K562 (cell line): Measurements from ENCODE around the gene GARIN5B. TPM values are rescaled to one million over a fixed set of nuclear protein-coding genes. Genes with fewer than 3 reads are reported as not detected.

ENCODE experiments used
- AFF1 ChIP-seq, 2 experiments: fragments of 450-650 bp; IDR thresholded peaks; 2 replicates each; pipeline ENCODE4 v1.6.1; 2018; ENCODE audit warnings: mild to moderate bottlenecking in 2 of 2, low read depth in 1 of 2; ENCODE audit not compliant: partially characterized antibody in 2 of 2
- CBX1 ChIP-seq: sonication (generic); IDR thresholded peaks from 2 replicates; pipeline ENCODE4 v1.6.1; 2016; ENCODE audit warnings: antibody characterized with exemption, low read depth, mild to moderate bottlenecking
- CTCF ChIP-seq, 3 experiments: IDR thresholded peaks in 2 of 3; conservative IDR thresholded peaks in 1 of 3; 2 replicates each; pipeline ENCODE4 v1.5.1; 2011 to 2012; ENCODE audit warnings: low read length in 3 of 3, mild to moderate bottlenecking in 3 of 3, control low read depth in 2 of 3, improper control_type of control experiment in 1 of 3, inconsistent platforms in 1 of 3, low read depth in 1 of 3, mixed read lengths in 1 of 3, moderate library complexity in 1 of 3; ENCODE audit not compliant: insufficient read depth in 2 of 3
- EHMT2 ChIP-seq: fragments of 450-650 bp; IDR thresholded peaks from 2 replicates; pipeline ENCODE4 v1.6.1; 2018; ENCODE audit warnings: antibody characterized with exemption
- ELK1 ChIP-seq: sonication (generic); formaldehyde crosslinking; IDR thresholded peaks from 2 replicates; pipeline ENCODE4 v1.8.1; 2022; ENCODE audit warnings: missing genetic modification reagents
- FOS ChIP-seq: IDR thresholded peaks from 3 replicates; pipeline ENCODE4 v1.6.1; 2011; ENCODE audit not compliant: insufficient read length; ENCODE audit errors: extremely low read depth
- GABPB1 ChIP-seq: sonication (generic); formaldehyde crosslinking; IDR thresholded peaks from 2 replicates; pipeline ENCODE4 v1.8.0; 2022; ENCODE audit warnings: mild to moderate bottlenecking, missing genetic modification reagents
- HDAC3 ChIP-seq: fragments of 450-650 bp; IDR thresholded peaks from 2 replicates; pipeline ENCODE4 v1.6.1; 2018; ENCODE audit warnings: borderline replicate concordance, mild to moderate bottlenecking, moderate library complexity; ENCODE audit not compliant: partially characterized antibody
- KHSRP ChIP-seq: fragments of 450-650 bp; IDR thresholded peaks from 2 replicates; pipeline ENCODE4 v1.6.1; 2017
- MEF2A ChIP-seq: IDR thresholded peaks from 2 replicates; pipeline ENCODE4 v1.6.1; 2011; ENCODE audit warnings: low read depth, mild to moderate bottlenecking, low read length, moderate library complexity; ENCODE audit not compliant: control insufficient read depth
- NFIC ChIP-seq: fragments of 450-650 bp; IDR thresholded peaks from 2 replicates; pipeline ENCODE4 v1.6.1; 2017; ENCODE audit warnings: mild to moderate bottlenecking, inconsistent platforms
- TCF7L2 ChIP-seq: fragments of 150-350 bp; IDR thresholded peaks from 2 replicates; pipeline ENCODE4 v1.6.1; 2016; ENCODE audit warnings: low read depth, mild to moderate bottlenecking, low read length, moderate library complexity
- ZBTB43 ChIP-seq: sonication (generic); formaldehyde crosslinking; IDR thresholded peaks from 2 replicates; pipeline ENCODE4 v1.8.0; 2023; ENCODE audit warnings: mild to moderate bottlenecking, missing genetic modification reagents
- ZFPM2 ChIP-seq: fragments of 250-450 bp; sonication (Bioruptor Pico); IDR thresholded peaks from 2 replicates; pipeline ENCODE4 v1.5.1; 2022; ENCODE audit warnings: mild to moderate bottlenecking
- ZNF146 ChIP-seq: IDR thresholded peaks from one replicate; pipeline ENCODE4 v1.6.1; 2018; ENCODE audit warnings: missing compliant biosample characterization; ENCODE audit not compliant: unreplicated experiment
- ZNF175 ChIP-seq: fragments of 200-800 bp; sonication (Bioruptor generic); IDR thresholded peaks from 2 replicates; pipeline ENCODE4 v1.6.1; 2016; ENCODE audit warnings: low read depth, mild to moderate bottlenecking, missing genetic modification characterization, missing compliant biosample characterization
- ZNF75A ChIP-seq: fragments of 450-650 bp; formaldehyde crosslinking; IDR thresholded peaks from 2 replicates; pipeline ENCODE4 v1.4.0; 2020; ENCODE audit warnings: mild to moderate bottlenecking
- polyA plus RNA-seq, 8 experiments: library from polyadenylated mRNA; depleted of rRNA in 4 of 8; stranded (reverse) in 5 of 8; unstranded in 3 of 8; fragments of >200 nt; fragmentation: Nextera tagmentation in 2 of 8; fragmentation: Illumina TruSeq in 1 of 8; extraction: Ambion mirVana in 2 of 8; extraction: Trizol in 1 of 8; gene quantifications; 2 replicates each; pipeline versions ENCODE4 v1.2.1 to v1.2.3, GENCODE V29; 2011 to 2014; ENCODE audit warnings: inconsistent platforms in 1 of 8, missing spikeins in 1 of 8
- total RNA-seq, 7 experiments: library from RNA; depleted of rRNA in 6 of 7; stranded (reverse); fragments of >200 nt in 6 of 7; fragmentation: Illumina TruSeq in 2 of 7; extraction: Trizol in 2 of 7; gene quantifications; 2 replicates each; pipeline versions ENCODE4 v1.2.1 to v1.2.3, GENCODE V29; 2011 to 2021; ENCODE audit warnings: low replicate concordance in 1 of 7
- TF ChIP-seq, protein P1 (sequence below): sonication (generic); formaldehyde crosslinking; IDR thresholded peaks from 2 replicates; pipeline ENCODE4 v1.8.1; 2023; ENCODE audit warnings: mild to moderate bottlenecking, missing genetic modification reagents, moderate library complexity

Gene GARIN5B
- total and polyA plus RNA-seq, 9 of the 15 experiments (the other 6 are each of a cell fraction or from before 2014, with no cell fraction given): not detected

DNA sequence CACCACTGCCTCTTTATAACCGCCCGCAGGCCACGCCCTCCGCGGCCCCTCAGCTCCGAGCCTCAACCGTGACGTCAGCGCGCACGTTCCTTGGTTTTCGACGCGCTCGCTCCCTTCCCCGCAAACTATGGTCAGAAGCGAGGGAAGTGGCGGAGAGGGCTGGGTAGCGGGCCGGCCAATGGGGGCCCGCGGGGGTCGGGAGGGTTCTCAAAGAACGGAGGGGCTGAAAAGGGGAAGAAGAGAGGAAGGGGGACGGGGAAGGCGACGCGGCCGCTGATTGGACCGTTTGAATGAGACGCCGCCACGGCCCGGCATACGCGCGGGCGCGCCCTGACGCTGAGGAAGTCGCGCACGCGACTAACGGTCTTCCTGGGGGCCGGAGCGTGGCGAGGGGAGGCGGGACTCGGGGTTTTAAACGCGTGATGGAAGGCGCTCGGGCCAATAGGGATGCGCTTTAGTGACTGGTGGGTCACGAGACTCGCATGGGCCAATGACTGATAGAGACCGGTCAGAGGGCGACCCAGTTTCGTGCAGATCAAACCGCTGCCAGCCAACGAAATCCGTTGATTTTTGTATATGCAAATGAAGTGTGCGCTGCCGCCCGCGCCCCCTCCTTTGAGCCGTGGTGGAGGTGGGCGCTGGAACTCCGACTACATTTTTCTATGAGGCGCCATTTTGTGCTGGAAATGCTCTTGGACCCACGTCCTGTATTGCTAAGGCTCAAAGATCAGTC is 44.9 kb upstream of the GARIN5B start (continued):
- TF ChIP-seq, protein P1, sequence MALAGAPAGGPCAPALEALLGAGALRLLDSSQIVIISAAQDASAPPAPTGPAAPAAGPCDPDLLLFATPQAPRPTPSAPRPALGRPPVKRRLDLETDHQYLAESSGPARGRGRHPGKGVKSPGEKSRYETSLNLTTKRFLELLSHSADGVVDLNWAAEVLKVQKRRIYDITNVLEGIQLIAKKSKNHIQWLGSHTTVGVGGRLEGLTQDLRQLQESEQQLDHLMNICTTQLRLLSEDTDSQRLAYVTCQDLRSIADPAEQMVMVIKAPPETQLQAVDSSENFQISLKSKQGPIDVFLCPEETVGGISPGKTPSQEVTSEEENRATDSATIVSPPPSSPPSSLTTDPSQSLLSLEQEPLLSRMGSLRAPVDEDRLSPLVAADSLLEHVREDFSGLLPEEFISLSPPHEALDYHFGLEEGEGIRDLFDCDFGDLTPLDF (CRISPR knock-in tag): peak; percentile 99
- TF ChIP-seq MEF2A (no peak), FOS (peak; percentile 89), ZNF175 (CRISPR knock-in tag) (peak; percentile 68; the same call in 1 of the 2 replicates), ZBTB43 (CRISPR knock-in tag) (no peak), GABPB1 (CRISPR knock-in tag) (peak; percentile 84), ZNF75A (no peak), TCF7L2 (no peak), ZFPM2 (no peak), ELK1 (CRISPR knock-in tag) (no peak), ZNF146 (no peak), HDAC3 (no peak), CTCF (IDR thresholded peaks at IDR 0.05 in 2 of 3, conservative IDR thresholded peaks at IDR 0.05 in 1 of 3; ENCODE audit: insufficient read depth in 2 of 3, low read depth in 1 of 3, low read length in 3 of 3) (no peak), CBX1 (no peak; the same call in 1 of the 2 replicates), NFIC (peak; percentile 66; the same call in 1 of the 2 replicates), EHMT2 (no peak; the same call in 1 of the 2 replicates), AFF1 (IDR thresholded peaks at IDR 0.05; ENCODE audit: low read depth in 1 of 2, partially characterized antibody in 2 of 2) (no peak), KHSRP (peak; percentile 69)
